GM12878 (cell line): Measurements from ENCODE around the gene NAALADL2. TPM values are rescaled to one million over a fixed set of nuclear protein-coding genes. Genes with fewer than 3 reads are reported as not detected.

ENCODE experiments used
- ATF7 ChIP-seq: fragments of 450-650 bp; IDR thresholded peaks from 2 replicates; pipeline ENCODE4 v1.6.1; 2016; ENCODE audit warnings: low read depth, mild to moderate bottlenecking
- CEBPB ChIP-seq, 2 experiments: fragments of 150-350 bp in 1 of 2; IDR thresholded peaks; 2 replicates each; pipeline ENCODE4 v1.6.1; 2012 to 2014; ENCODE audit warnings: low read depth in 2 of 2, low read length in 2 of 2, borderline replicate concordance in 1 of 2, inconsistent platforms in 1 of 2
- CREM ChIP-seq: IDR thresholded peaks from 2 replicates; pipeline ENCODE4 v1.6.1; 2014; ENCODE audit warnings: antibody characterized with exemption, low read depth
- IRF4 ChIP-seq: IDR thresholded peaks from 2 replicates; pipeline ENCODE4 v1.6.1; 2011; ENCODE audit warnings: low read depth, low read length
- MEF2B ChIP-seq: fragments of 450-650 bp; IDR thresholded peaks from 2 replicates; pipeline ENCODE4 v1.6.1; 2018; ENCODE audit warnings: mild to moderate bottlenecking, moderate library complexity; ENCODE audit not compliant: partially characterized antibody, poor library complexity, severe bottlenecking
- NFYB ChIP-seq: IDR thresholded peaks from 2 replicates; pipeline ENCODE4 v1.6.1; 2011; ENCODE audit warnings: low read depth, mild to moderate bottlenecking, low read length, improper control_type of control experiment, moderate library complexity; ENCODE audit not compliant: insufficient read depth
- NR2C1 ChIP-seq: fragments of 450-650 bp; IDR thresholded peaks from 2 replicates; pipeline ENCODE4 v1.6.1; 2017; ENCODE audit warnings: antibody characterized with exemption, mild to moderate bottlenecking, moderate library complexity
- POU2F2 ChIP-seq: IDR thresholded peaks from 3 replicates; pipeline ENCODE4 v1.6.1; 2011; ENCODE audit warnings: low read depth, mild to moderate bottlenecking, low read length, borderline replicate concordance
- SP1 ChIP-seq: IDR thresholded peaks from one replicate; pipeline ENCODE4 v1.6.1; 2011; ENCODE audit warnings: low read depth, low read length
- ZSCAN29 ChIP-seq: fragments of 450-650 bp; IDR thresholded peaks from 2 replicates; pipeline ENCODE4 v1.6.1; 2017; ENCODE audit warnings: mild to moderate bottlenecking, moderate library complexity
- polyA plus RNA-seq, 11 experiments: library from polyadenylated mRNA; depleted of rRNA in 4 of 11; unstranded in 6 of 11; stranded (reverse) in 5 of 11; fragments of >200 nt; fragmentation: Nextera tagmentation in 4 of 11; fragmentation: Illumina TruSeq in 1 of 11; extraction: Ambion mirVana in 4 of 11; extraction: Trizol in 1 of 11; gene quantifications; 1 replicate in 1 of 11; 2 replicates in 10 of 11; pipeline versions ENCODE4 v1.2.1 to v1.2.3, GENCODE V29; 2011 to 2016; ENCODE audit warnings: inconsistent platforms in 2 of 11, missing spikeins in 2 of 11, low read depth in 1 of 11
- total RNA-seq, 4 experiments: library from RNA; depleted of rRNA in 3 of 4; stranded (reverse); fragments of >200 nt in 3 of 4; fragmentation: Illumina TruSeq in 1 of 4; extraction: Trizol in 1 of 4; gene quantifications; 2 replicates each; pipeline versions ENCODE4 v1.2.1 to v1.2.3, GENCODE V29; 2013 to 2021
- TF ChIP-seq, protein P1 (sequence below): IDR thresholded peaks from 2 replicates; pipeline ENCODE4 v1.6.1; 2012; ENCODE audit warnings: improper control_type of control experiment, low read depth, low read length; ENCODE audit not compliant: insufficient replicate concordance
- TF ChIP-seq, protein P2 (sequence below): fragments of 450-650 bp; formaldehyde crosslinking; IDR thresholded peaks from 2 replicates; pipeline ENCODE4 v1.5.0; 2022; ENCODE audit warnings: mild to moderate bottlenecking, missing genetic modification characterization
- TF ChIP-seq, protein P3 (sequence below): fragments of 450-650 bp; IDR thresholded peaks from 2 replicates; pipeline ENCODE4 v1.6.1; 2017; ENCODE audit warnings: mild to moderate bottlenecking, low read depth, inconsistent platforms; ENCODE audit not compliant: poor library complexity, severe bottlenecking
- TF ChIP-seq, protein P4 (sequence below): fragments of 450-650 bp; IDR thresholded peaks from 2 replicates; pipeline ENCODE4 v1.6.1; 2017; ENCODE audit warnings: antibody characterized with exemption, mild to moderate bottlenecking, moderate library complexity

The NAALADL2 gene
- total and polyA plus RNA-seq, 10 of the 15 experiments (the other 5 are each of a cell fraction or from before 2014, with no cell fraction given): 0.06 to 10.8 (median 0.46) TPM

DNA sequence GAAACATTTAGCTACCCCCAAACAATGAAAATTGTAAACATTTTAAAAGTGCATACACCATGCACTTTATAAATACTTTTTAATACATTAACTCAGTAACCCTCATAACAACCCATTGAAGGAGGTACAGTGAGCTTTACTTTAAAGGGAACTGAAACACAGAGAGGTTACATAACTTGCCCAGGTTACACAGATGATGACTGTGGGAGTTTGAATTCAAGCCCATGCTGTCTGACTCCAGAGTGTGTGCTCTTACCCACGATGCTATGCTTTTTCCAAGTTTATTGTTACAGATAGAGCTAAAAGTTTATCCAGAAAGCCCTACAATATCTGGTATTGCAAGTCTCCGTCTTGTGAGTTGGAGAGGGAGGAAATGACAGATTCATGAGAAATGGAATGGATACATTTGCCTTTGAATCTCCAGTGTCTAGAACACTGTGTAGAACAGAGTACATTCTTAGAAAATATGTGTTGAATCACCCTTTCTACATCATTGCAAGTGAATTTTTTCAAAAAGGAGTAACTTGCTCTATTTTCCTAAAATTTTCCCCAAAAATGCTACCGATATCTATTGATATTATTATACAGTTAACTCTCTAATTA, 428.3 kb downstream of the NAALADL2 start (continued):
- TF ChIP-seq, protein P1, sequence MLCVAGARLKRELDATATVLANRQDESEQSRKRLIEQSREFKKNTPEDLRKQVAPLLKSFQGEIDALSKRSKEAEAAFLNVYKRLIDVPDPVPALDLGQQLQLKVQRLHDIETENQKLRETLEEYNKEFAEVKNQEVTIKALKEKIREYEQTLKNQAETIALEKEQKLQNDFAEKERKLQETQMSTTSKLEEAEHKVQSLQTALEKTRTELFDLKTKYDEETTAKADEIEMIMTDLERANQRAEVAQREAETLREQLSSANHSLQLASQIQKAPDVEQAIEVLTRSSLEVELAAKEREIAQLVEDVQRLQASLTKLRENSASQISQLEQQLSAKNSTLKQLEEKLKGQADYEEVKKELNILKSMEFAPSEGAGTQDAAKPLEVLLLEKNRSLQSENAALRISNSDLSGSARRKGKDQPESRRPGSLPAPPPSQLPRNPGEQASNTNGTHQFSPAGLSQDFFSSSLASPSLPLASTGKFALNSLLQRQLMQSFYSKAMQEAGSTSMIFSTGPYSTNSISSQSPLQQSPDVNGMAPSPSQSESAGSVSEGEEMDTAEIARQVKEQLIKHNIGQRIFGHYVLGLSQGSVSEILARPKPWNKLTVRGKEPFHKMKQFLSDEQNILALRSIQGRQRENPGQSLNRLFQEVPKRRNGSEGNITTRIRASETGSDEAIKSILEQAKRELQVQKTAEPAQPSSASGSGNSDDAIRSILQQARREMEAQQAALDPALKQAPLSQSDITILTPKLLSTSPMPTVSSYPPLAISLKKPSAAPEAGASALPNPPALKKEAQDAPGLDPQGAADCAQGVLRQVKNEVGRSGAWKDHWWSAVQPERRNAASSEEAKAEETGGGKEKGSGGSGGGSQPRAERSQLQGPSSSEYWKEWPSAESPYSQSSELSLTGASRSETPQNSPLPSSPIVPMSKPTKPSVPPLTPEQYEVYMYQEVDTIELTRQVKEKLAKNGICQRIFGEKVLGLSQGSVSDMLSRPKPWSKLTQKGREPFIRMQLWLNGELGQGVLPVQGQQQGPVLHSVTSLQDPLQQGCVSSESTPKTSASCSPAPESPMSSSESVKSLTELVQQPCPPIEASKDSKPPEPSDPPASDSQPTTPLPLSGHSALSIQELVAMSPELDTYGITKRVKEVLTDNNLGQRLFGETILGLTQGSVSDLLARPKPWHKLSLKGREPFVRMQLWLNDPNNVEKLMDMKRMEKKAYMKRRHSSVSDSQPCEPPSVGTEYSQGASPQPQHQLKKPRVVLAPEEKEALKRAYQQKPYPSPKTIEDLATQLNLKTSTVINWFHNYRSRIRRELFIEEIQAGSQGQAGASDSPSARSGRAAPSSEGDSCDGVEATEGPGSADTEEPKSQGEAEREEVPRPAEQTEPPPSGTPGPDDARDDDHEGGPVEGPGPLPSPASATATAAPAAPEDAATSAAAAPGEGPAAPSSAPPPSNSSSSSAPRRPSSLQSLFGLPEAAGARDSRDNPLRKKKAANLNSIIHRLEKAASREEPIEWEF: no peak
- TF ChIP-seq POU2F2 (no peak), NR2C1 (no peak), ATF7 (peak; percentile 48), ZSCAN29 (no peak), NFYB (no peak), CREM (no peak), IRF4 (0 out of 2 replicates have a peak, but pooled peaks have one; percentile 17), CEBPB (IDR thresholded peaks at IDR 0.05; ENCODE audit: borderline replicate concordance in 1 of 2, low read depth in 2 of 2, low read length in 2 of 2) (peak in 1 of 2 experiments; percentile 26; a peak in 1 of 4 replicates), SP1 (no peak), MEF2B (no peak)
- TF ChIP-seq, protein P2, sequence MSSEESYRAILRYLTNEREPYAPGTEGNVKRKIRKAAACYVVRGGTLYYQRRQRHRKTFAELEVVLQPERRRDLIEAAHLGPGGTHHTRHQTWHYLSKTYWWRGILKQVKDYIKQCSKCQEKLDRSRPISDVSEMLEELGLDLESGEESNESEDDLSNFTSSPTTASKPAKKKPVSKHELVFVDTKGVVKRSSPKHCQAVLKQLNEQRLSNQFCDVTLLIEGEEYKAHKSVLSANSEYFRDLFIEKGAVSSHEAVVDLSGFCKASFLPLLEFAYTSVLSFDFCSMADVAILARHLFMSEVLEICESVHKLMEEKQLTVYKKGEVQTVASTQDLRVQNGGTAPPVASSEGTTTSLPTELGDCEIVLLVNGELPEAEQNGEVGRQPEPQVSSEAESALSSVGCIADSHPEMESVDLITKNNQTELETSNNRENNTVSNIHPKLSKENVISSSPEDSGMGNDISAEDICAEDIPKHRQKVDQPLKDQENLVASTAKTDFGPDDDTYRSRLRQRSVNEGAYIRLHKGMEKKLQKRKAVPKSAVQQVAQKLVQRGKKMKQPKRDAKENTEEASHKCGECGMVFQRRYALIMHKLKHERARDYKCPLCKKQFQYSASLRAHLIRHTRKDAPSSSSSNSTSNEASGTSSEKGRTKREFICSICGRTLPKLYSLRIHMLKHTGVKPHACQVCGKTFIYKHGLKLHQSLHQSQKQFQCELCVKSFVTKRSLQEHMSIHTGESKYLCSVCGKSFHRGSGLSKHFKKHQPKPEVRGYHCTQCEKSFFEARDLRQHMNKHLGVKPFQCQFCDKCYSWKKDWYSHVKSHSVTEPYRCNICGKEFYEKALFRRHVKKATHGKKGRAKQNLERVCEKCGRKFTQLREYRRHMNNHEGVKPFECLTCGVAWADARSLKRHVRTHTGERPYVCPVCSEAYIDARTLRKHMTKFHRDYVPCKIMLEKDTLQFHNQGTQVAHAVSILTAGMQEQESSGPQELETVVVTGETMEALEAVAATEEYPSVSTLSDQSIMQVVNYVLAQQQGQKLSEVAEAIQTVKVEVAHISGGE (CRISPR knock-in tag): no peak
- TF ChIP-seq, protein P3, sequence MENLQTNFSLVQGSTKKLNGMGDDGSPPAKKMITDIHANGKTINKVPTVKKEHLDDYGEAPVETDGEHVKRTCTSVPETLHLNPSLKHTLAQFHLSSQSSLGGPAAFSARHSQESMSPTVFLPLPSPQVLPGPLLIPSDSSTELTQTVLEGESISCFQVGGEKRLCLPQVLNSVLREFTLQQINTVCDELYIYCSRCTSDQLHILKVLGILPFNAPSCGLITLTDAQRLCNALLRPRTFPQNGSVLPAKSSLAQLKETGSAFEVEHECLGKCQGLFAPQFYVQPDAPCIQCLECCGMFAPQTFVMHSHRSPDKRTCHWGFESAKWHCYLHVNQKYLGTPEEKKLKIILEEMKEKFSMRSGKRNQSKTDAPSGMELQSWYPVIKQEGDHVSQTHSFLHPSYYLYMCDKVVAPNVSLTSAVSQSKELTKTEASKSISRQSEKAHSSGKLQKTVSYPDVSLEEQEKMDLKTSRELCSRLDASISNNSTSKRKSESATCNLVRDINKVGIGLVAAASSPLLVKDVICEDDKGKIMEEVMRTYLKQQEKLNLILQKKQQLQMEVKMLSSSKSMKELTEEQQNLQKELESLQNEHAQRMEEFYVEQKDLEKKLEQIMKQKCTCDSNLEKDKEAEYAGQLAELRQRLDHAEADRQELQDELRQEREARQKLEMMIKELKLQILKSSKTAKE: peak; percentile 46
- TF ChIP-seq, protein P4, sequence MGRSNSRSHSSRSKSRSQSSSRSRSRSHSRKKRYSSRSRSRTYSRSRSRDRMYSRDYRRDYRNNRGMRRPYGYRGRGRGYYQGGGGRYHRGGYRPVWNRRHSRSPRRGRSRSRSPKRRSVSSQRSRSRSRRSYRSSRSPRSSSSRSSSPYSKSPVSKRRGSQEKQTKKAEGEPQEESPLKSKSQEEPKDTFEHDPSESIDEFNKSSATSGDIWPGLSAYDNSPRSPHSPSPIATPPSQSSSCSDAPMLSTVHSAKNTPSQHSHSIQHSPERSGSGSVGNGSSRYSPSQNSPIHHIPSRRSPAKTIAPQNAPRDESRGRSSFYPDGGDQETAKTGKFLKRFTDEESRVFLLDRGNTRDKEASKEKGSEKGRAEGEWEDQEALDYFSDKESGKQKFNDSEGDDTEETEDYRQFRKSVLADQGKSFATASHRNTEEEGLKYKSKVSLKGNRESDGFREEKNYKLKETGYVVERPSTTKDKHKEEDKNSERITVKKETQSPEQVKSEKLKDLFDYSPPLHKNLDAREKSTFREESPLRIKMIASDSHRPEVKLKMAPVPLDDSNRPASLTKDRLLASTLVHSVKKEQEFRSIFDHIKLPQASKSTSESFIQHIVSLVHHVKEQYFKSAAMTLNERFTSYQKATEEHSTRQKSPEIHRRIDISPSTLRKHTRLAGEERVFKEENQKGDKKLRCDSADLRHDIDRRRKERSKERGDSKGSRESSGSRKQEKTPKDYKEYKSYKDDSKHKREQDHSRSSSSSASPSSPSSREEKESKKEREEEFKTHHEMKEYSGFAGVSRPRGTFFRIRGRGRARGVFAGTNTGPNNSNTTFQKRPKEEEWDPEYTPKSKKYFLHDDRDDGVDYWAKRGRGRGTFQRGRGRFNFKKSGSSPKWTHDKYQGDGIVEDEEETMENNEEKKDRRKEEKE: no peak
